WTC11 (cell line): ENCODE measurements around the gene GSDMA. TPM values are rescaled to one million over a fixed set of nuclear protein-coding genes. Genes with fewer than 3 reads are reported as not detected.

Experiments
- ATAC-seq: fragments of 200-7000 bp; cut with Tn5 transposase; 2 replicates; pipeline ENCODE4 v1.10.0; 2021; ENCODE audit warnings: mild to moderate bottlenecking, moderate library complexity
- CTCF ChIA-PET: fragments of 300-600 bp; sonication (Branson Sonifier 250); formaldehyde crosslinking; loops from one replicate; lab custom pipeline; 2021; ENCODE audit warnings: antibody characterized with exemption; lab: Charles Lee
- POLR2A ChIA-PET: fragments of 350-600 bp; sonication (Branson Sonifier 250); formaldehyde crosslinking; loops from one replicate; lab custom pipeline; 2021; ENCODE audit warnings: antibody characterized with exemption; lab: Charles Lee
- DNase-seq: peaks from one replicate; pipeline ENCODE4 v3.0.0; 2021; ENCODE audit warnings: low spot score
- H3K27ac Mint-ChIP-seq: 2 replicates; pipeline ENCODE4 v1.8.0; 2021; ENCODE audit warnings: mixed read lengths
- H3K27me3 Mint-ChIP-seq: 2 replicates; pipeline ENCODE4 v1.8.0; 2021; ENCODE audit warnings: low read depth, mild to moderate bottlenecking, moderate library complexity, mixed read lengths
- H3K36me3 Mint-ChIP-seq: 2 replicates; pipeline ENCODE4 v1.8.0; 2021; ENCODE audit warnings: mixed read lengths
- H3K4me1 Mint-ChIP-seq: 2 replicates; pipeline ENCODE4 v1.8.0; 2022; ENCODE audit warnings: mixed read lengths
- H3K4me3 Mint-ChIP-seq: 2 replicates; pipeline ENCODE4 v1.8.0; 2021; ENCODE audit warnings: mild to moderate bottlenecking, moderate library complexity, mixed read lengths
- H3K9me3 Mint-ChIP-seq: 2 replicates; pipeline ENCODE4 v1.8.0; 2021; ENCODE audit warnings: mixed read lengths
- ATF1 ChIP-seq: sonication (generic); formaldehyde crosslinking; IDR thresholded peaks from 2 replicates; pipeline ENCODE4 v1.8.1; 2023; ENCODE audit warnings: mild to moderate bottlenecking, moderate library complexity, missing genetic modification reagents
- ATF2 ChIP-seq: sonication (generic); formaldehyde crosslinking; IDR thresholded peaks from 2 replicates; pipeline ENCODE4 v1.8.1; 2022; ENCODE audit warnings: low read depth, missing genetic modification reagents, borderline replicate concordance
- CREM ChIP-seq: sonication (generic); formaldehyde crosslinking; IDR thresholded peaks from 2 replicates; pipeline ENCODE4 v1.8.1; 2022; ENCODE audit warnings: mild to moderate bottlenecking, missing genetic modification reagents, moderate library complexity
- E2F5 ChIP-seq: sonication (generic); formaldehyde crosslinking; IDR thresholded peaks from 2 replicates; pipeline ENCODE4 v1.8.1; 2022; ENCODE audit warnings: mild to moderate bottlenecking, moderate library complexity, missing genetic modification reagents
- FOXJ3 ChIP-seq: sonication (generic); formaldehyde crosslinking; IDR thresholded peaks from 2 replicates; pipeline ENCODE4 v1.9.0; 2021; ENCODE audit warnings: missing genetic modification reagents, mild to moderate bottlenecking, borderline replicate concordance
- GABPB1 ChIP-seq: sonication (generic); formaldehyde crosslinking; IDR thresholded peaks from 2 replicates; pipeline ENCODE4 v1.8.1; 2023; ENCODE audit warnings: mild to moderate bottlenecking, missing genetic modification reagents
- IRF2 ChIP-seq: sonication (generic); formaldehyde crosslinking; IDR thresholded peaks from 2 replicates; pipeline ENCODE4 v1.8.0; 2022; ENCODE audit warnings: low read depth, missing genetic modification reagents, borderline replicate concordance
- JAZF1 ChIP-seq: fragments of 250-450 bp; sonication (Bioruptor Pico); IDR thresholded peaks from 2 replicates; pipeline ENCODE4 v1.9.0; 2021; ENCODE audit warnings: moderate library complexity, mild to moderate bottlenecking, inconsistent platforms
- JUN ChIP-seq: sonication (generic); formaldehyde crosslinking; IDR thresholded peaks from 2 replicates; pipeline ENCODE4 v1.8.0; 2023; ENCODE audit warnings: mild to moderate bottlenecking, missing genetic modification reagents
- ZNF232 ChIP-seq: sonication (generic); formaldehyde crosslinking; IDR thresholded peaks from 2 replicates; pipeline ENCODE4 v1.8.0; 2022; ENCODE audit warnings: mild to moderate bottlenecking, missing genetic modification reagents
- ZNF423 ChIP-seq: fragments of 250-450 bp; sonication (Bioruptor Pico); IDR thresholded peaks from 2 replicates; pipeline ENCODE4 v2.1.2; 2022; ENCODE audit warnings: mild to moderate bottlenecking, moderate library complexity
- ZNF425 ChIP-seq: fragments of 250-450 bp; sonication (Bioruptor Pico); conservative IDR thresholded peaks from 2 replicates; pipeline ENCODE4 v1.9.0; 2021; ENCODE audit warnings: mild to moderate bottlenecking
- ZNF512 ChIP-seq: sonication (generic); formaldehyde crosslinking; IDR thresholded peaks from 2 replicates; pipeline ENCODE4 v1.8.1; 2022; ENCODE audit warnings: missing genetic modification reagents, borderline replicate concordance
- total RNA-seq: library from RNA; stranded (reverse); gene quantifications from 3 replicates; pipeline ENCODE4 v1.2.3, GENCODE V29; 2021
- TF ChIP-seq, protein P1 (sequence below): sonication (generic); formaldehyde crosslinking; IDR thresholded peaks from 2 replicates; pipeline ENCODE4 v1.8.0; 2023; ENCODE audit warnings: missing genetic modification reagents
- TF ChIP-seq, protein P2 (sequence below): sonication (generic); formaldehyde crosslinking; IDR thresholded peaks from 2 replicates; pipeline ENCODE4 v1.8.0; 2022; ENCODE audit warnings: mild to moderate bottlenecking, missing genetic modification reagents
- TF ChIP-seq, protein P3 (sequence below): sonication (generic); formaldehyde crosslinking; conservative IDR thresholded peaks from 2 replicates; pipeline ENCODE4 v1.8.1; 2023; ENCODE audit warnings: mild to moderate bottlenecking, low read depth, missing genetic modification reagents, moderate library complexity

The GSDMA gene
- total RNA-seq, 1 experiment from 2014 or later: not detected

DNA sequence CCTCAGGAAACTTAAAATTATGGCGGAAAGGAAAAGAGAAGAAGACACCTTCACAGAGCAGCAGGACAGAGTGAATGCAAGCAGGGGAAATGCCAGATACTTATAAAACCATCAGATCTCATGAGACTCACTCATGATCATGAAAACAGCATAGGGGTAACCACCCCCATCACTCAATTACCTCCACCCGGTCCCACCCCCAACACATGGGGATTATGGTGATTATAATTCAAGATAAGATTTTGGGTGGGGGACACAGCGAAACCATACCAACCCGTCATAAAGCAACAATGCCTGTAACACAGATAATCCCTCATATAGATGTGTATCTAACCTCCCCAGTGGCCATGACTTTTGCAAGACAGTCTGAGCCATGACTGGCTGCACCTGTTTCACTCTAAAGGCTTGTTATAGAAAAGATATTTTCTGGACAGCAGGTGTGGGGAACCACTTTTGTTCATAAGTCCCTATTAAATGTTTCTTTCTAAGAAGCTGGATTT, 7.0 kb upstream of the GSDMA start (continued):
- TF ChIP-seq, protein P1, sequence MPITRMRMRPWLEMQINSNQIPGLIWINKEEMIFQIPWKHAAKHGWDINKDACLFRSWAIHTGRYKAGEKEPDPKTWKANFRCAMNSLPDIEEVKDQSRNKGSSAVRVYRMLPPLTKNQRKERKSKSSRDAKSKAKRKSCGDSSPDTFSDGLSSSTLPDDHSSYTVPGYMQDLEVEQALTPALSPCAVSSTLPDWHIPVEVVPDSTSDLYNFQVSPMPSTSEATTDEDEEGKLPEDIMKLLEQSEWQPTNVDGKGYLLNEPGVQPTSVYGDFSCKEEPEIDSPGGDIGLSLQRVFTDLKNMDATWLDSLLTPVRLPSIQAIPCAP (CRISPR knock-in tag): no peak
- TF ChIP-seq GABPB1 (CRISPR knock-in tag): no peak
- no peak for TF ChIP-seq ATF2
- TF ChIP-seq ZNF232: no peak
- no peak for TF ChIP-seq ATF1
- no peak for TF ChIP-seq FOXJ3 (CRISPR knock-in tag)
- TF ChIP-seq E2F5 (CRISPR knock-in tag): no peak

- ATAC-seq (no peak), DNase-seq (no peak)
- Mint-ChIP-seq H3K9me3 (no peaks in the 10 kb centered on the region), H3K4me3 (no peak overlapping the region), H3K27ac (no peak overlapping the region), H3K4me1 (peaks cover 9% of the 10 kb centered on the region), H3K36me3 (no peaks in the 10 kb centered on the region), H3K27me3 (peaks cover 2% of the 10 kb centered on the region; the same call in 1 of the 2 replicates)
- TF ChIP-seq CREM (CRISPR knock-in tag): no peak
- no peak for TF ChIP-seq IRF2 (CRISPR knock-in tag)
- no peak for TF ChIP-seq JUN (CRISPR knock-in tag)
- TF ChIP-seq ZNF425: no peak
- TF ChIP-seq, protein P2, sequence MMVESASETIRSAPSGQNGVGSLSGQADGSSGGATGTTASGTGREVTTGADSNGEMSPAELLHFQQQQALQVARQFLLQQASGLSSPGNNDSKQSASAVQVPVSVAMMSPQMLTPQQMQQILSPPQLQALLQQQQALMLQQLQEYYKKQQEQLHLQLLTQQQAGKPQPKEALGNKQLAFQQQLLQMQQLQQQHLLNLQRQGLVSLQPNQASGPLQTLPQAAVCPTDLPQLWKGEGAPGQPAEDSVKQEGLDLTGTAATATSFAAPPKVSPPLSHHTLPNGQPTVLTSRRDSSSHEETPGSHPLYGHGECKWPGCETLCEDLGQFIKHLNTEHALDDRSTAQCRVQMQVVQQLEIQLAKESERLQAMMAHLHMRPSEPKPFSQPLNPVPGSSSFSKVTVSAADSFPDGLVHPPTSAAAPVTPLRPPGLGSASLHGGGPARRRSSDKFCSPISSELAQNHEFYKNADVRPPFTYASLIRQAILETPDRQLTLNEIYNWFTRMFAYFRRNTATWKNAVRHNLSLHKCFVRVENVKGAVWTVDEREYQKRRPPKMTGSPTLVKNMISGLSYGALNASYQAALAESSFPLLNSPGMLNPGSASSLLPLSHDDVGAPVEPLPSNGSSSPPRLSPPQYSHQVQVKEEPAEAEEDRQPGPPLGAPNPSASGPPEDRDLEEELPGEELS (CRISPR knock-in tag): no peak
- CTCF ChIA-PET: interaction anchor here (1.2 to 5.0 kb wide), 2 partner anchors 19 to 339 kb away, joined by 4 to 50 read pairs; partner anchors contain the start of gene PSMD3
- POLR2A ChIA-PET: no interaction called here
Measured at GRCh38 chr17:39960524-39961041, 2.2 kb upstream of the GSDMA start.

DNA sequence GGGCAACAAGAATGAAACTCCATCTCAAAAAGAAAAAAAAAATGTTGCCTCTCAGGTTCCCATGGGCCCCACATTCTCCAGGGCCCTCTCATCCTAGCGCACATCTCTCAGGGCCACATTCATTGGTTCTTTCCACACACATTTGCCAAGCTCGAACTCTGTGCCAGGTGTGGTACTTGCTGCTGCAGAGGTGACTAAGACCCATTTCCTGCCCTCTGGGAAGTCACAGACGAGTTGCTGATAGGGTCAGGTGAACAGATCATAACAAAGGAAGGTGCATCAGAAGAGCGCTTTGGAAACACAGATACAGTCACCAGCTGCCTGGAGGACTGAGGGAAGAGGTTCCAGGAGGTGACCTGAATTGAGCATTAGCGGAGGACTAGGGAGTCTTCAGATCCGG, 1.0 kb downstream of the GSDMA start:
- peaks cover 5% of the 10 kb centered on the region; the same call in 1 of the 2 replicates for H3K27me3 Mint-ChIP-seq
- H3K9me3 Mint-ChIP-seq: no peaks in the 10 kb centered on the region
- H3K4me1 Mint-ChIP-seq: peaks cover 9% of the 10 kb centered on the region
- H3K4me3 Mint-ChIP-seq: no peak overlapping the region
- no peak overlapping the region for H3K27ac Mint-ChIP-seq
- ChIA-PET POLR2A (no interaction called here), CTCF (interaction anchor here (2.3 kb wide), 1 partner anchor 16 kb away, joined by 6 read pairs; the partner anchor contains the start of gene PSMD3)
- no peak for ATAC-seq
- no peaks in the 10 kb centered on the region for H3K36me3 Mint-ChIP-seq
- no peak for DNase-seq
- no peak for TF ChIP-seq ZNF512 (CRISPR knock-in tag)
- TF ChIP-seq JAZF1 (CRISPR knock-in tag): no peak
- TF ChIP-seq, protein P3, sequence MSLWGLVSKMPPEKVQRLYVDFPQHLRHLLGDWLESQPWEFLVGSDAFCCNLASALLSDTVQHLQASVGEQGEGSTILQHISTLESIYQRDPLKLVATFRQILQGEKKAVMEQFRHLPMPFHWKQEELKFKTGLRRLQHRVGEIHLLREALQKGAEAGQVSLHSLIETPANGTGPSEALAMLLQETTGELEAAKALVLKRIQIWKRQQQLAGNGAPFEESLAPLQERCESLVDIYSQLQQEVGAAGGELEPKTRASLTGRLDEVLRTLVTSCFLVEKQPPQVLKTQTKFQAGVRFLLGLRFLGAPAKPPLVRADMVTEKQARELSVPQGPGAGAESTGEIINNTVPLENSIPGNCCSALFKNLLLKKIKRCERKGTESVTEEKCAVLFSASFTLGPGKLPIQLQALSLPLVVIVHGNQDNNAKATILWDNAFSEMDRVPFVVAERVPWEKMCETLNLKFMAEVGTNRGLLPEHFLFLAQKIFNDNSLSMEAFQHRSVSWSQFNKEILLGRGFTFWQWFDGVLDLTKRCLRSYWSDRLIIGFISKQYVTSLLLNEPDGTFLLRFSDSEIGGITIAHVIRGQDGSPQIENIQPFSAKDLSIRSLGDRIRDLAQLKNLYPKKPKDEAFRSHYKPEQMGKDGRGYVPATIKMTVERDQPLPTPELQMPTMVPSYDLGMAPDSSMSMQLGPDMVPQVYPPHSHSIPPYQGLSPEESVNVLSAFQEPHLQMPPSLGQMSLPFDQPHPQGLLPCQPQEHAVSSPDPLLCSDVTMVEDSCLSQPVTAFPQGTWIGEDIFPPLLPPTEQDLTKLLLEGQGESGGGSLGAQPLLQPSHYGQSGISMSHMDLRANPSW (CRISPR knock-in tag): no peak
- TF ChIP-seq ZNF425: no peak
- TF ChIP-seq ZNF423 (CRISPR knock-in tag): no peak
